SK-N-MC (cell line): ENCODE results near the gene OR51B4.
"Not testable (repeated sequence)": the region's sequence is repeated elsewhere in the genome, so short reads cannot be mapped to it uniquely, and the experiment has no call there.

Experiments used
- EZH2 ChIP-seq: fragments of 200-600 bp; sonication (generic); IDR thresholded peaks from one replicate; pipeline ENCODE4 v1.6.1; 2017; ENCODE audit warnings: antibody characterized with exemption
- POLR2AphosphoS5 ChIP-seq: IDR thresholded peaks from 2 replicates; pipeline ENCODE4 v1.6.1; 2012; ENCODE audit warnings: mild to moderate bottlenecking, low read depth, low read length, borderline replicate concordance

DNA sequence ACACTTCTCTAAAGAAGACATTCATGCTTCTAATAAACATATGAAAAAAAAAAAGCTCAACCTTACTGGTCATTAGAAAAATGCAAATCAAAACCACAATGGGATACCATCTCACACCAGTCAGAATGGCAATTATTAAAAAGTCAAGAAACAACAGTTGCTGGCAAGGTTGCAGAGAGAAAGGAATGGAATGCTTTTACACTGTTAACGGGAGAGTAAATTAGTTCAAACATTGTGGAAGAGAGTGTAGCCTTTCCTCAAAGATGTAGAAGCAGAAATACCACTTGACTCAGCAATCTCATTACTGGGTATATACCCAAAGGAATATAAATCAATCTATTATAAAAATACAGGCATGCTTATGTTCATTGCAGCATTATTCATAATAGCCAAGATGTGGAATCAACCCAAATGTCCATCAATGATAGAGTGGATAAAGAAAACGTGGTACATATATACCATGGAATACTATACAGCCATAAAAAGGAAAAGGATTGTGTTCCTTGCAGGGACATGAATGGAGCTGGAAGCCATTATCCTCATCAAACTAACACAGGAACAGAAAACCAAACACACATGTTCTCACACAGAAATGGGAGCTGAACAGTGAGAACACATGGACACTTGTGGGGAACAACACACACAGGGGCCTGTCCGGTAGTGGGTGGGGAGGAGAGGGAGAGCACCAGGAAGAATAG lies 11.7 kb upstream of the OR51B4 start:
- not testable (repeated sequence) for TF ChIP-seq EZH2, POLR2AphosphoS5
